ENCODE data around the gene MMRN2. TPM values are rescaled to one million over a fixed set of nuclear protein-coding genes. Genes with fewer than 3 reads are reported as not detected.

MMRN2 gene
- total and polyA plus RNA-seq, 8 donors: 3.2 to 7.4 (median 5.0) TPM

- peak; percentile 29 to 46 (median 33) for ATAC-seq
- no peaks in the 10 kb centered on the region for H3K9me3 ChIP-seq
These were observed 13.5 kb upstream of the MMRN2 start for GRCh38 chr10:86970982-86971231.

GRCh38 chr10:86970162-86970981 lies 13.0 kb upstream of the MMRN2 start:
- Histone ChIP-seq H3K4me3 (peak overlapping the region; percentile 46 to 66 (median 52)), H3K36me3 (no peaks in the 10 kb centered on the region), H3K9me3 (no peaks in the 10 kb centered on the region), H3K27ac (peak overlapping the region; percentile 89 to 98 (median 90)), H3K4me1 (peaks cover 5 to 9% (median 7%) of the 10 kb centered on the region in 3 donors), H3K27me3 (no peaks in the 10 kb centered on the region)
- 21 to 33% methylated on average over 29 to 30 of the region's 30 CpGs for WGBS, 2 donors
- intact Hi-C loops (cut with DNase I): no loop called here
- no peak for TF ChIP-seq CTCF (IDR thresholded peaks at IDR 0.05)
- FAIRE-seq: no peak
- DNase-seq: peak; percentile 53 to 87 (median 74)
- ATAC-seq: peak; percentile 14 to 40 (median 20)

More at GRCh38 chr10:86970982-86971231, 13.5 kb upstream of the MMRN2 start:
- H3K4me3 ChIP-seq: peak overlapping the region; percentile 46 to 66 (median 52)
- H3K4me1 ChIP-seq: peaks cover 5 to 9% (median 7%) of the 10 kb centered on the region in 3 donors
- FAIRE-seq: no peak
- DNase-seq: no peak
- intact Hi-C loops (cut with DNase I): no loop called here
- peak overlapping the region; percentile 89 to 98 (median 90) for H3K27ac ChIP-seq
- no peak for TF ChIP-seq CTCF (IDR thresholded peaks at IDR 0.05)
- no peaks in the 10 kb centered on the region for H3K27me3 ChIP-seq
- 4% methylated on average over 12 to 20 of the region's 20 CpGs for WGBS, 2 donors
- H3K36me3 ChIP-seq: no peaks in the 10 kb centered on the region

- no peaks in the 10 kb centered on the region for H3K27me3 ChIP-seq
- peaks cover 5 to 9% (median 7%) of the 10 kb centered on the region in 3 donors for H3K4me1 ChIP-seq
- ATAC-seq (no peak), FAIRE-seq (no peak), DNase-seq (peak in 2 of 6 donors; percentile 37 to 50)
- H3K9me3 ChIP-seq: no peaks in the 10 kb centered on the region
- no peak for TF ChIP-seq CTCF (IDR thresholded peaks at IDR 0.05)
- no peaks in the 10 kb centered on the region for H3K36me3 ChIP-seq
- intact Hi-C loops (cut with DNase I): no loop called here
- H3K4me3 ChIP-seq: peak overlapping the region in 2 of 4 donors; percentile 46 to 55
- WGBS, 2 donors: 69 to 72% methylated on average over 8 of the region's 8 CpGs
- peak overlapping the region in 2 of 4 donors; percentile 89 to 98 for H3K27ac ChIP-seq
These were observed 12.1 kb upstream of the MMRN2 start for GRCh38 chr10:86969421-86970041.

- ATAC-seq (no peak), FAIRE-seq (no peak), DNase-seq (no peak)
- H3K9me3 ChIP-seq: no peaks in the 10 kb centered on the region
- intact Hi-C loops (cut with DNase I): no loop called here
- H3K36me3 ChIP-seq: no peaks in the 10 kb centered on the region
- H3K4me1 ChIP-seq: peaks cover 5 to 9% (median 7%) of the 10 kb centered on the region in 3 donors
- no peak overlapping the region for H3K27ac ChIP-seq
- H3K27me3 ChIP-seq: no peaks in the 10 kb centered on the region
- no peak for TF ChIP-seq CTCF (IDR thresholded peaks at IDR 0.05)
- WGBS, 2 donors: 66 to 77% methylated on average over 9 of the region's 9 CpGs
- peak overlapping the region; percentile 5 to 55 (median 30) for H3K4me3 ChIP-seq
These were observed 11.6 kb upstream of the MMRN2 start for GRCh38 chr10:86968994-86969355.

Measured in pancreas (tissue), 10 donors.